Hepatocyte (in vitro differentiated cells): ENCODE data around the gene MRPS15. TPM values are rescaled to one million over a fixed set of nuclear protein-coding genes. Genes with fewer than 3 reads are reported as not detected.

Experiments
- DNase-seq: peaks from one replicate; pipeline ENCODE4 v3.0.0-alpha.2; 2016; ENCODE audit warnings: low spot score
- H2AFZ ChIP-seq: fragments of 200-600 bp; sonication (generic); 2 replicates; pipeline ENCODE4 v1.6.0; 2016; ENCODE audit warnings: antibody characterized with exemption, mild to moderate bottlenecking
- H3K27ac ChIP-seq: fragments of 200-600 bp; sonication (generic); 2 replicates; pipeline ENCODE4 v1.5.1; 2016; ENCODE audit warnings: mild to moderate bottlenecking
- H3K27me3 ChIP-seq: fragments of 200-600 bp; sonication (generic); 2 replicates; pipeline ENCODE4 v1.6.1; 2016
- H3K36me3 ChIP-seq: fragments of 200-600 bp; sonication (generic); replicated peaks from 2 replicates; pipeline ENCODE4 v1.5.1; 2016; ENCODE audit warnings: low read depth; ENCODE audit not compliant: insufficient read depth
- H3K4me1 ChIP-seq: fragments of 200-600 bp; sonication (generic); 2 replicates; pipeline ENCODE4 v1.5.1; 2016; ENCODE audit warnings: mild to moderate bottlenecking, moderate library complexity; ENCODE audit not compliant: insufficient read depth
- H3K4me2 ChIP-seq: fragments of 200-600 bp; sonication (generic); 2 replicates; pipeline ENCODE4 v1.6.0; 2016
- H3K4me3 ChIP-seq: fragments of 200-600 bp; sonication (generic); 2 replicates; pipeline ENCODE4 v1.5.1; 2016; ENCODE audit warnings: mild to moderate bottlenecking
- H3K79me2 ChIP-seq: fragments of 200-600 bp; sonication (generic); 2 replicates; pipeline ENCODE4 v1.6.0; 2017; ENCODE audit warnings: mild to moderate bottlenecking
- H3K9me2 ChIP-seq: fragments of 200-600 bp; sonication (generic); replicated peaks from 2 replicates; pipeline ENCODE4 v1.6.0; 2017; ENCODE audit warnings: mild to moderate bottlenecking; ENCODE audit not compliant: insufficient read depth
- H3K9me3 ChIP-seq: fragments of 200-600 bp; sonication (generic); 2 replicates; pipeline ENCODE4 v1.5.1; 2016; ENCODE audit warnings: low read depth, mild to moderate bottlenecking
- H4K20me1 ChIP-seq: fragments of 200-600 bp; sonication (generic); 2 replicates; pipeline ENCODE4 v1.6.0; 2016; ENCODE audit warnings: mild to moderate bottlenecking; ENCODE audit not compliant: insufficient read depth, poor library complexity, severe bottlenecking
- EZH2 ChIP-seq: fragments of 200-600 bp; sonication (generic); IDR thresholded peaks from 2 replicates; pipeline ENCODE4 v1.6.1; 2016; ENCODE audit warnings: antibody characterized with exemption, mild to moderate bottlenecking, borderline replicate concordance
- EZH2phosphoT487 ChIP-seq: fragments of 200-600 bp; sonication (generic); IDR thresholded peaks from one replicate; pipeline ENCODE4 v1.6.1; 2018; ENCODE audit warnings: antibody characterized with exemption, mild to moderate bottlenecking, low read depth, moderate library complexity; ENCODE audit not compliant: unreplicated experiment, severe bottlenecking
- WGBS: methylation state at CpG from one replicate; pipeline ENCODE4 v1.1.6; 2016; ENCODE audit warnings: low lambda C conversion rate; ENCODE audit errors: missing lambda C conversion rate; 5-methylcytosine and 5-hydroxymethylcytosine counted together
- polyA plus RNA-seq: library from polyadenylated mRNA; unstranded; fragments of >200 nt; fragmentation: Nextera tagmentation; extraction: Ambion mirVana; gene quantifications from 2 replicates; pipeline ENCODE4 v1.2.1, GENCODE V29; 2016
- total RNA-seq: library from RNA; depleted of rRNA; stranded (reverse); fragments of >200 nt; gene quantifications from 2 replicates; pipeline ENCODE4 v1.2.3, GENCODE V29; 2014
- TF ChIP-seq, protein P1 (sequence below): fragments of 200-600 bp; sonication (generic); IDR thresholded peaks from 2 replicates; pipeline ENCODE4 v1.5.1; 2016; ENCODE audit warnings: antibody characterized with exemption, mild to moderate bottlenecking; ENCODE audit not compliant: poor library complexity

MRPS15 gene
- total and polyA plus RNA-seq, 2 experiments from 2014 or later, result 63.2 to 127 TPM

GRCh38 chr1:36438715-36439114 is 25.5 kb downstream of the MRPS15 start:
- H3K27ac ChIP-seq, result no peak overlapping the region
- TF ChIP-seq EZH2phosphoT487, result no peak
- TF ChIP-seq, protein P1, sequence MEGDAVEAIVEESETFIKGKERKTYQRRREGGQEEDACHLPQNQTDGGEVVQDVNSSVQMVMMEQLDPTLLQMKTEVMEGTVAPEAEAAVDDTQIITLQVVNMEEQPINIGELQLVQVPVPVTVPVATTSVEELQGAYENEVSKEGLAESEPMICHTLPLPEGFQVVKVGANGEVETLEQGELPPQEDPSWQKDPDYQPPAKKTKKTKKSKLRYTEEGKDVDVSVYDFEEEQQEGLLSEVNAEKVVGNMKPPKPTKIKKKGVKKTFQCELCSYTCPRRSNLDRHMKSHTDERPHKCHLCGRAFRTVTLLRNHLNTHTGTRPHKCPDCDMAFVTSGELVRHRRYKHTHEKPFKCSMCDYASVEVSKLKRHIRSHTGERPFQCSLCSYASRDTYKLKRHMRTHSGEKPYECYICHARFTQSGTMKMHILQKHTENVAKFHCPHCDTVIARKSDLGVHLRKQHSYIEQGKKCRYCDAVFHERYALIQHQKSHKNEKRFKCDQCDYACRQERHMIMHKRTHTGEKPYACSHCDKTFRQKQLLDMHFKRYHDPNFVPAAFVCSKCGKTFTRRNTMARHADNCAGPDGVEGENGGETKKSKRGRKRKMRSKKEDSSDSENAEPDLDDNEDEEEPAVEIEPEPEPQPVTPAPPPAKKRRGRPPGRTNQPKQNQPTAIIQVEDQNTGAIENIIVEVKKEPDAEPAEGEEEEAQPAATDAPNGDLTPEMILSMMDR, result no peak
- no peak for TF ChIP-seq EZH2
- DNase-seq, result no peak

DNA sequence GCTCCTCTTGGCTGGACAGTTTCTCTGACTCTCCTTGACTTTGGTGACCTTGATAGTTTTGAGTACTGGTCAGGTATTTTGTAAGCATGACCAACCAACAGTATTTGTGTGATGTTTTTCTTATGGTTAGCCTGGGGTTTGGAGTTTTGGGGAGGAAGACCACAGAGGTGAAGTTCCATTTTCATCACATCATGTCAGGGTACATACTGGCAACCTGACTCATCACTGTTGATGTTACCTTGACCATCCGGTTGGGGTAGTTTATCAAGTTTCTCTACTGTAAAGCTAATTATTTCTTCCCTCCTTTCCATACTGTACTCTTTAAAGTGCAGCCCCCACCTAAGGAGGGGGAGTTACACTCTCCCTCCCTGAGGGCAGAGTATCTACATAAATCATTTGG is 27.4 kb downstream of the MRPS15 start:
- Histone ChIP-seq H3K4me2 (no peak overlapping the region), H4K20me1 (no peaks in the 10 kb centered on the region), H3K9me2 (no peaks in the 10 kb centered on the region), H3K4me1 (no peaks in the 10 kb centered on the region), H3K9me3 (no peaks in the 10 kb centered on the region), H2AFZ (no peak overlapping the region), H3K4me3 (no peak overlapping the region), H3K27ac (peak overlapping the region; percentile 76), H3K79me2 (no peaks in the 10 kb centered on the region), H3K36me3 (no peaks in the 10 kb centered on the region), H3K27me3 (no peaks in the 10 kb centered on the region)
- WGBS, result 48% methylated on average over 1 of the region's 1 CpG
- TF ChIP-seq EZH2phosphoT487 (no peak), EZH2 (no peak)
- TF ChIP-seq, protein P1, result no peak
- DNase-seq, result peak; percentile 28

More at GRCh38 chr1:36438715-36439114, 25.5 kb downstream of the MRPS15 start:
- Histone ChIP-seq H3K9me3 (no peaks in the 10 kb centered on the region), H2AFZ (no peak overlapping the region), H4K20me1 (no peaks in the 10 kb centered on the region), H3K36me3 (no peaks in the 10 kb centered on the region), H3K27me3 (no peaks in the 10 kb centered on the region), H3K79me2 (no peaks in the 10 kb centered on the region), H3K4me1 (no peaks in the 10 kb centered on the region), H3K4me3 (no peak overlapping the region), H3K4me2 (no peak overlapping the region), H3K9me2 (no peaks in the 10 kb centered on the region)
- 89% methylated on average over 4 of the region's 4 CpGs for WGBS

- TF ChIP-seq, protein P1, result no peak
- TF ChIP-seq EZH2 (no peak), EZH2phosphoT487 (no peak)
- no peaks in the 10 kb centered on the region for H3K27me3 ChIP-seq
- H3K27ac ChIP-seq, result peak overlapping the region; percentile 56
- H3K4me3 ChIP-seq, result no peak overlapping the region
- H3K4me2 ChIP-seq, result no peak overlapping the region
- no peaks in the 10 kb centered on the region for H3K79me2 ChIP-seq
- H4K20me1 ChIP-seq, result no peaks in the 10 kb centered on the region
- WGBS, result 53% methylated on average over 1 of the region's 1 CpG
- no peaks in the 10 kb centered on the region for H3K9me3 ChIP-seq
- H3K36me3 ChIP-seq, result no peaks in the 10 kb centered on the region
- H3K9me2 ChIP-seq, result no peaks in the 10 kb centered on the region
- H3K4me1 ChIP-seq, result no peaks in the 10 kb centered on the region
- H2AFZ ChIP-seq, result no peak overlapping the region
- no peak for DNase-seq
These were observed 31.1 kb downstream of the MRPS15 start for GRCh38 chr1:36433102-36433501.

DNA sequence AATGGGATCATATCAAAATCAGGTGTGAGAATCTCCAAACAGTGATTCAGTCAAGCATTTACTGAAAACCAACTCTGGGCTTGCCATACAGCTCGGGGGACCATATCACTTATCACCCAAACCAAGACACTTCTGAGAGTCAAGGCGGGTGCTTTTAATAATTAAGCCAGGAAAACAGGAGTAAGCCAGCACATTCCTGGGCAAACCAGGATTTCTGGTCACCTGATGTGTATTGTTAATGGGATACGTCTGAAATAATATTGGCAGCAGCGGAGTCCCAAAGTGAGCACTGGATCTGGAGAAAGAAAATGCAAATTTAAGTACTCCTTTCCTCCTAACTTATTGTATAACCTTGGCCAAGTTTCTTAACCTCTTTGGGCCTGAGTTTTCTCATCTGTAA is 31.6 kb downstream of the MRPS15 start:
- no peaks in the 10 kb centered on the region for H3K4me1 ChIP-seq
- no peaks in the 10 kb centered on the region for H3K36me3 ChIP-seq
- H3K27me3 ChIP-seq, result no peaks in the 10 kb centered on the region
- H3K9me2 ChIP-seq, result no peaks in the 10 kb centered on the region
- H3K4me2 ChIP-seq, result no peak overlapping the region
- H3K79me2 ChIP-seq, result no peaks in the 10 kb centered on the region
- no peak for TF ChIP-seq EZH2
- TF ChIP-seq, protein P1, result no peak
- TF ChIP-seq EZH2phosphoT487, result no peak
- no peaks in the 10 kb centered on the region for H4K20me1 ChIP-seq
- no peaks in the 10 kb centered on the region for H3K9me3 ChIP-seq
- no peak overlapping the region for H3K4me3 ChIP-seq
- WGBS, result 70% methylated on average over 4 of the region's 4 CpGs
- H2AFZ ChIP-seq, result no peak overlapping the region
- no peak for DNase-seq
- H3K27ac ChIP-seq, result peak overlapping the region; percentile 56
